Peyer's patch (tissue), 4 donors: ENCODE data around the gene CD53.

ENCODE experiments used
- POLR2A ChIP-seq, 2 donors: fragments of 450-650 bp; IDR thresholded peaks; one replicate each; pipeline ENCODE4 v1.5.1; 2017; ENCODE audit warnings: antibody characterized with exemption in 2 of 2, mild to moderate bottlenecking in 2 of 2, moderate library complexity in 2 of 2
- TF ChIP-seq, protein P1 (sequence below), 6 experiments: fragments of 450-650 bp in 4 of 6; fragments of 200-600 bp in 2 of 6; sonication (generic) in 1 of 6; IDR thresholded peaks; one replicate each; pipeline ENCODE4 v1.5.1; 2017 to 2019; ENCODE audit warnings: antibody characterized with exemption in 6 of 6, mild to moderate bottlenecking in 3 of 6, moderate library complexity in 1 of 6

DNA sequence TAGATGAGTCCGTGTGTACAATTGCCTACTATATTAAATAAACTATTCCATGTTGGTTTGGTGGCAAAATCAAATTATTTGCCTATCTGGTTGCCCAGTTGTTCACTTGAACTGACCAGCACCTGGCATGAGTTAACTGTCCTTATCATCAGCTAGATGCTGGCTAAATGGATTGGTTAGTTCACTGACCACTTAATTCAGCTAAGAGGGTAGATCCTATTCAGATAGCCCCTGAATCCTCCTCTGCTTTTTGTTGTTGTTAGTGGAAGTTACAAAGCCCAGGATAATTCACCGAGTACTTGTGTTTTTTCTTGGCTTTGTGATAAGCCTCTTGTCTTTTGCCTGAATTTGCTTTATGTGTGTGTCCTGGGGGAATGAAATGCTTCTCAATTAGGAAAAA is 22.8 kb upstream of the CD53 start:
- TF ChIP-seq, protein P1, sequence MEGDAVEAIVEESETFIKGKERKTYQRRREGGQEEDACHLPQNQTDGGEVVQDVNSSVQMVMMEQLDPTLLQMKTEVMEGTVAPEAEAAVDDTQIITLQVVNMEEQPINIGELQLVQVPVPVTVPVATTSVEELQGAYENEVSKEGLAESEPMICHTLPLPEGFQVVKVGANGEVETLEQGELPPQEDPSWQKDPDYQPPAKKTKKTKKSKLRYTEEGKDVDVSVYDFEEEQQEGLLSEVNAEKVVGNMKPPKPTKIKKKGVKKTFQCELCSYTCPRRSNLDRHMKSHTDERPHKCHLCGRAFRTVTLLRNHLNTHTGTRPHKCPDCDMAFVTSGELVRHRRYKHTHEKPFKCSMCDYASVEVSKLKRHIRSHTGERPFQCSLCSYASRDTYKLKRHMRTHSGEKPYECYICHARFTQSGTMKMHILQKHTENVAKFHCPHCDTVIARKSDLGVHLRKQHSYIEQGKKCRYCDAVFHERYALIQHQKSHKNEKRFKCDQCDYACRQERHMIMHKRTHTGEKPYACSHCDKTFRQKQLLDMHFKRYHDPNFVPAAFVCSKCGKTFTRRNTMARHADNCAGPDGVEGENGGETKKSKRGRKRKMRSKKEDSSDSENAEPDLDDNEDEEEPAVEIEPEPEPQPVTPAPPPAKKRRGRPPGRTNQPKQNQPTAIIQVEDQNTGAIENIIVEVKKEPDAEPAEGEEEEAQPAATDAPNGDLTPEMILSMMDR (IDR thresholded peaks at IDR 0.05): no peak
- no peak for TF ChIP-seq POLR2A (IDR thresholded peaks at IDR 0.05)
